GM23248 (cell line): ENCODE data around the gene APBA1. TPM values are rescaled to one million over a fixed set of nuclear protein-coding genes. Genes with fewer than 3 reads are reported as not detected.

Source experiments
- DNase-seq: peaks from one replicate; pipeline ENCODE4 v3.0.0-alpha.2; 2015
- H2AFZ ChIP-seq: fragments of 200-600 bp; sonication (generic); 2 replicates; pipeline ENCODE4 v1.6.1; 2016; ENCODE audit warnings: antibody characterized with exemption
- H3F3A ChIP-seq: fragments of 200-600 bp; sonication (generic); 2 replicates; pipeline ENCODE4 v1.6.1; 2016; ENCODE audit warnings: mild to moderate bottlenecking, antibody characterized with exemption, mixed run types; ENCODE audit not compliant: insufficient read depth
- H3K27ac ChIP-seq: fragments of 200-600 bp; sonication (generic); 2 replicates; pipeline ENCODE4 v1.5.1; 2016; ENCODE audit warnings: mild to moderate bottlenecking
- H3K27me3 ChIP-seq: fragments of 200-600 bp; sonication (generic); replicated peaks from 2 replicates; pipeline ENCODE4 v1.6.1; 2016; ENCODE audit warnings: mild to moderate bottlenecking; ENCODE audit not compliant: insufficient read depth
- H3K36me3 ChIP-seq: fragments of 200-600 bp; sonication (generic); 2 replicates; pipeline ENCODE4 v1.6.1; 2016; ENCODE audit warnings: low read depth, mild to moderate bottlenecking
- H3K4me1 ChIP-seq: fragments of 200-600 bp; sonication (generic); 2 replicates; pipeline ENCODE4 v1.6.1; 2016; ENCODE audit warnings: mild to moderate bottlenecking; ENCODE audit not compliant: insufficient read depth
- H3K4me2 ChIP-seq: fragments of 200-600 bp; sonication (generic); one replicate; pipeline ENCODE4 v1.6.1; 2016; ENCODE audit warnings: mild to moderate bottlenecking; ENCODE audit not compliant: unreplicated experiment
- H3K4me3 ChIP-seq: fragments of 200-600 bp; sonication (generic); 2 replicates; pipeline ENCODE4 v1.5.1; 2016; ENCODE audit warnings: mild to moderate bottlenecking
- H3K79me2 ChIP-seq: fragments of 200-600 bp; sonication (generic); 2 replicates; pipeline ENCODE4 v1.6.1; 2016; ENCODE audit warnings: mild to moderate bottlenecking; ENCODE audit not compliant: insufficient read depth
- H3K9ac ChIP-seq: fragments of 200-600 bp; sonication (generic); 2 replicates; pipeline ENCODE4 v1.6.1; 2016; ENCODE audit warnings: mild to moderate bottlenecking
- H3K9me2 ChIP-seq: fragments of 200-600 bp; sonication (generic); 2 replicates; pipeline ENCODE4 v1.6.1; 2016; ENCODE audit warnings: mixed run types, mild to moderate bottlenecking, moderate library complexity; ENCODE audit not compliant: insufficient read depth
- H3K9me3 ChIP-seq: fragments of 200-600 bp; sonication (generic); one replicate; pipeline ENCODE4 v1.6.1; 2017; ENCODE audit warnings: low read depth
- H4K20me1 ChIP-seq: fragments of 200-600 bp; sonication (generic); 2 replicates; pipeline ENCODE4 v1.6.0; 2016; ENCODE audit not compliant: insufficient read depth
- EZH2 ChIP-seq: fragments of 200-600 bp; sonication (generic); IDR thresholded peaks from 2 replicates; pipeline ENCODE4 v1.6.1; 2018; ENCODE audit warnings: antibody characterized with exemption, mild to moderate bottlenecking; ENCODE audit not compliant: insufficient read depth, poor library complexity, severe bottlenecking
- EZH2phosphoT487 ChIP-seq: fragments of 200-600 bp; sonication (generic); IDR thresholded peaks from 2 replicates; pipeline ENCODE4 v1.6.1; 2018; ENCODE audit warnings: antibody characterized with exemption, moderate library complexity, mild to moderate bottlenecking, low read depth; ENCODE audit not compliant: insufficient read depth
- WGBS, 2 experiments: methylation state at CpG; one replicate each; pipeline ENCODE4 v1.1.6; 2015 to 2017; ENCODE audit warnings: low lambda C conversion rate in 2 of 2, low coverage in 1 of 2; ENCODE audit errors: missing lambda C conversion rate in 2 of 2; 5-methylcytosine and 5-hydroxymethylcytosine counted together
- in situ Hi-C: fragments of 300-500 bp; cut with MboI; formaldehyde crosslinking; loops from 2 replicates; pipeline ENCODE4 v1.15.0; 2020
- polyA plus RNA-seq: library from polyadenylated mRNA; unstranded; fragments of >200 nt; fragmentation: Nextera tagmentation; extraction: Ambion mirVana; gene quantifications from 2 replicates; pipeline ENCODE4 v1.2.1, GENCODE V29; 2016
- total RNA-seq: library from RNA; depleted of rRNA; stranded (reverse); fragments of >200 nt; shearing (Covaris generic); gene quantifications from 2 replicates; pipeline ENCODE4 v1.2.3, GENCODE V29; 2014

The APBA1 gene
- total and polyA plus RNA-seq, 2 experiments from 2014 or later: 0.93 to 11.3 TPM

- no peaks in the 10 kb centered on the region for H4K20me1 ChIP-seq
- TF ChIP-seq EZH2 (no peak), EZH2phosphoT487 (no peak)
- no peaks in the 10 kb centered on the region for H3K27me3 ChIP-seq
- H3K4me3 ChIP-seq: peak overlapping the region; percentile 91
- no peaks in the 10 kb centered on the region for H3K36me3 ChIP-seq
- peaks cover 27% of the 10 kb centered on the region for H3F3A ChIP-seq
- WGBS, 2 experiments: 43 to 49% methylated on average over 11 to 15 of the region's 15 CpGs
- peak overlapping the region; percentile 71 for H3K9ac ChIP-seq
- H3K4me2 ChIP-seq: peak overlapping the region; percentile 80
- H2AFZ ChIP-seq: peak overlapping the region; percentile 91
- peak; percentile 9 for DNase-seq
- H3K9me3 ChIP-seq: no peaks in the 10 kb centered on the region
- no peak overlapping the region for H3K27ac ChIP-seq
- H3K4me1 ChIP-seq: peaks cover 25% of the 10 kb centered on the region
- peaks cover 4% of the 10 kb centered on the region; the same call in 1 of the 2 replicates for H3K79me2 ChIP-seq
- in situ Hi-C loops: no loop called here
- no peaks in the 10 kb centered on the region for H3K9me2 ChIP-seq
These were observed 776 bp downstream of the APBA1 start for GRCh38 chr9:69671311-69671878.

GRCh38 chr9:69667306-69667705 is 4.9 kb downstream of the APBA1 start:
- Histone ChIP-seq H2AFZ (no peak overlapping the region), H3K9me2 (no peaks in the 10 kb centered on the region), H3K4me2 (no peak overlapping the region), H3K36me3 (no peaks in the 10 kb centered on the region), H3F3A (no peaks in the 10 kb centered on the region), H3K4me3 (no peak overlapping the region), H3K9ac (no peak overlapping the region), H3K27me3 (no peaks in the 10 kb centered on the region), H4K20me1 (no peaks in the 10 kb centered on the region), H3K79me2 (peaks cover 4% of the 10 kb centered on the region; the same call in 1 of the 2 replicates), H3K4me1 (0 out of 2 replicates have a peak, but pooled peaks cover 2% of the 10 kb centered on the region), H3K27ac (no peak overlapping the region), H3K9me3 (no peaks in the 10 kb centered on the region)
- WGBS, 2 experiments: 96 to 97% methylated on average over 1 of the region's 1 CpG
- in situ Hi-C loops: no loop called here
- TF ChIP-seq EZH2 (no peak), EZH2phosphoT487 (no peak)
- peak; percentile 33 for DNase-seq

- Histone ChIP-seq H3K27me3 (no peaks in the 10 kb centered on the region), H3K79me2 (no peaks in the 10 kb centered on the region), H3K9ac (no peak overlapping the region), H3F3A (no peaks in the 10 kb centered on the region), H3K4me3 (no peak overlapping the region), H3K4me1 (peaks cover 6% of the 10 kb centered on the region; the same call in 1 of the 2 replicates), H3K4me2 (no peak overlapping the region), H2AFZ (no peak overlapping the region), H3K36me3 (no peaks in the 10 kb centered on the region), H3K9me2 (no peaks in the 10 kb centered on the region), H4K20me1 (no peaks in the 10 kb centered on the region), H3K27ac (no peak overlapping the region), H3K9me3 (no peaks in the 10 kb centered on the region)
- DNase-seq: no peak
- TF ChIP-seq EZH2phosphoT487 (no peak), EZH2 (no peak)
- WGBS, 2 experiments: 85 to 88% methylated on average over 2 of the region's 2 CpGs
- in situ Hi-C loops: no loop called here
These were observed 11.9 kb downstream of the APBA1 start for GRCh38 chr9:69660304-69660703.

- H4K20me1 ChIP-seq: no peaks in the 10 kb centered on the region
- no peak overlapping the region for H3K27ac ChIP-seq
- H3K9me2 ChIP-seq: no peaks in the 10 kb centered on the region
- no peaks in the 10 kb centered on the region for H3K27me3 ChIP-seq
- peaks cover 6% of the 10 kb centered on the region; the same call in 1 of the 2 replicates for H3K4me1 ChIP-seq
- 69 to 74% methylated on average over 3 of the region's 3 CpGs for WGBS, 2 experiments
- H3K4me3 ChIP-seq: no peak overlapping the region
- TF ChIP-seq EZH2phosphoT487 (no peak), EZH2 (no peak)
- no peaks in the 10 kb centered on the region for H3F3A ChIP-seq
- no peak overlapping the region for H3K4me2 ChIP-seq
- no peak overlapping the region for H2AFZ ChIP-seq
- no peaks in the 10 kb centered on the region for H3K36me3 ChIP-seq
- no peak for DNase-seq
- no peaks in the 10 kb centered on the region for H3K79me2 ChIP-seq
- in situ Hi-C loops: no loop called here
- no peak overlapping the region for H3K9ac ChIP-seq
- no peaks in the 10 kb centered on the region for H3K9me3 ChIP-seq
These were observed 13.0 kb downstream of the APBA1 start for GRCh38 chr9:69658987-69659675.
